Colonic mucosa (tissue), 4 donors: ENCODE results near the gene IFNB1. TPM values are rescaled to one million over a fixed set of nuclear protein-coding genes. Genes with fewer than 3 reads are reported as not detected.

Experiments
- DNase-seq: peaks from one replicate; pipeline ENCODE4 v3.0.0-alpha.2; 2020
- H3K27ac ChIP-seq: fragments of 200-600 bp; one replicate; pipeline ENCODE4 v1.8.0; 2021
- H3K27me3 ChIP-seq: fragments of 200-600 bp; one replicate; pipeline ENCODE4 v1.8.0; 2021
- H3K36me3 ChIP-seq: fragments of 200-600 bp; one replicate; pipeline ENCODE4 v1.8.0; 2021
- H3K4me1 ChIP-seq: fragments of 200-600 bp; one replicate; pipeline ENCODE4 v1.8.0; 2021; ENCODE audit warnings: mild to moderate bottlenecking
- H3K4me3 ChIP-seq: fragments of 200-600 bp; one replicate; pipeline ENCODE4 v1.8.0; 2021
- H3K9ac ChIP-seq, 2 donors: one replicate each; pipeline ENCODE4 v1.7.0; 2013; ENCODE audit warnings: control low read depth in 2 of 2, low read depth in 2 of 2, low read length in 2 of 2
- H3K9me3 ChIP-seq: fragments of 200-600 bp; one replicate; pipeline ENCODE4 v1.8.0; 2021
- CTCF ChIP-seq: fragments of 200-600 bp; IDR thresholded peaks from one replicate; pipeline ENCODE4 v1.8.0; 2022; ENCODE audit warnings: antibody characterized with exemption, mild to moderate bottlenecking
- intact Hi-C: fragments of 100-400 bp; cut with DNase I; formaldehyde crosslinking; loops from one replicate; pipeline ENCODE4 v1.14.1; 2022
- total RNA-seq, 2 donors: library from RNA; stranded (reverse); fragmentation: NEBNext Ultra II Directional in 1 of 2; extraction: Animal tissue kit (Norgen Biotek cat#: 25700) in 1 of 2; gene quantifications; one replicate each; pipeline ENCODE4 v1.2.1, GENCODE V29; 2021
- donor health status: healthy.
- donor health status: DM: no; HTN: no; CAD: no.
- donor health status: DM: no; HTN: no; CAD: no.

Gene IFNB1
- not detected for total RNA-seq

- no peak within 1 kb of the TSS for H3K27ac ChIP-seq
- DNase-seq: no peak
- intact Hi-C loops: no loop called here
- no peaks in the 10 kb centered on the region for H3K27me3 ChIP-seq
- no peaks in the 10 kb centered on the region for H3K4me1 ChIP-seq
- no peaks in the 10 kb centered on the region for H3K9me3 ChIP-seq
- no peak for TF ChIP-seq CTCF
- H3K4me3 ChIP-seq: no peak within 1 kb of the TSS
- H3K36me3 ChIP-seq: no peaks in the 10 kb centered on the region
- H3K9ac ChIP-seq: no peak within 1 kb of the TSS
Measured at GRCh38 chr9:21077781-21078180, at the start of gene IFNB1. Gene IFNB1, minus strand, starts transcription at chr9:21077942. Its CDS starts 73 bp downstream, at chr9:21077869.

- no peaks in the 10 kb centered on the region for H3K27me3 ChIP-seq
- no peak overlapping the region for H3K9ac ChIP-seq
- no peak overlapping the region for H3K27ac ChIP-seq
- H3K4me1 ChIP-seq: no peaks in the 10 kb centered on the region
- no peak for TF ChIP-seq CTCF
- no peaks in the 10 kb centered on the region for H3K9me3 ChIP-seq
- H3K36me3 ChIP-seq: no peaks in the 10 kb centered on the region
- intact Hi-C loops: loop anchor here (5.0 kb wide), 1 partner anchor 1204 kb away; no protein-coding TSS in a partner anchor
- no peak for DNase-seq
- H3K4me3 ChIP-seq: no peak overlapping the region
Measured at GRCh38 chr9:21121595-21122251, 44.0 kb upstream of the IFNB1 start.

GRCh38 chr9:21121079-21121478, 43.3 kb upstream of the IFNB1 start:
- H3K4me3 ChIP-seq: no peak overlapping the region
- no peaks in the 10 kb centered on the region for H3K9me3 ChIP-seq
- H3K27me3 ChIP-seq: no peaks in the 10 kb centered on the region
- no peaks in the 10 kb centered on the region for H3K36me3 ChIP-seq
- H3K27ac ChIP-seq: no peak overlapping the region
- no peak for DNase-seq
- H3K9ac ChIP-seq: no peak overlapping the region
- intact Hi-C loops: loop anchor here (5.0 kb wide), 1 partner anchor 1204 kb away; no protein-coding TSS in a partner anchor
- no peaks in the 10 kb centered on the region for H3K4me1 ChIP-seq
- no peak for TF ChIP-seq CTCF

- Histone ChIP-seq H3K4me1 (no peaks in the 10 kb centered on the region), H3K4me3 (no peak overlapping the region), H3K27ac (no peak overlapping the region), H3K9ac (no peak overlapping the region), H3K9me3 (no peaks in the 10 kb centered on the region), H3K27me3 (no peaks in the 10 kb centered on the region), H3K36me3 (no peaks in the 10 kb centered on the region)
- no peak for TF ChIP-seq CTCF
- intact Hi-C loops: loop anchor here (10.0 kb wide), 2 partner anchors 154 to 1624 kb away; no protein-coding TSS in a partner anchor
- DNase-seq: no peak
Measured at GRCh38 chr9:21119093-21119770, 41.5 kb upstream of the IFNB1 start.

GRCh38 chr9:21114311-21114710, 36.6 kb upstream of the IFNB1 start:
- intact Hi-C loops: loop anchor here (10.0 kb wide), 2 partner anchors 150 to 1620 kb away; no protein-coding TSS in a partner anchor
- Histone ChIP-seq H3K27me3 (no peaks in the 10 kb centered on the region), H3K4me1 (no peaks in the 10 kb centered on the region), H3K9ac (no peak overlapping the region), H3K4me3 (no peak overlapping the region), H3K27ac (no peak overlapping the region), H3K9me3 (no peaks in the 10 kb centered on the region), H3K36me3 (no peaks in the 10 kb centered on the region)
- DNase-seq: no peak
- no peak for TF ChIP-seq CTCF
